ENCODE results near the gene PLSCR5.

Gene PLSCR5

DNA sequence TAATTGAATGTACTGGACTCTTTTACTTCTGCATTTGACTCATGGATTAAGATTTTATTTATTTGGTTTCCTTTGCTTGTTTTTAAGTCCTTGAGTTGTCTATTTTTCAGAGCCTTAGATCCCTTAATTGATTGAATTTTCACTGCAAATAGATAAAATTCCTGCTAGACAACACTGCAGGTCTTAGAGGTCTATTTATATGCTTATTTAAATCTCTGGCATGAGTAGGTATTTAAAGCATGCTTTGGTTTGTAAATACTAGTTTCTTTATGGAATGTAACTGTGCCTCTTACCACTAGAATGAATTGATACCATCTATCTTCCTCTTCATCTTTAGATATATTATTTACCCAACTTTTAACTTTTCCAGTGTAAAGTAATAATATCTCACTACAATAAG is 20.0 kb downstream of the PLSCR5 start:
- DNase-seq = no peak

DNA sequence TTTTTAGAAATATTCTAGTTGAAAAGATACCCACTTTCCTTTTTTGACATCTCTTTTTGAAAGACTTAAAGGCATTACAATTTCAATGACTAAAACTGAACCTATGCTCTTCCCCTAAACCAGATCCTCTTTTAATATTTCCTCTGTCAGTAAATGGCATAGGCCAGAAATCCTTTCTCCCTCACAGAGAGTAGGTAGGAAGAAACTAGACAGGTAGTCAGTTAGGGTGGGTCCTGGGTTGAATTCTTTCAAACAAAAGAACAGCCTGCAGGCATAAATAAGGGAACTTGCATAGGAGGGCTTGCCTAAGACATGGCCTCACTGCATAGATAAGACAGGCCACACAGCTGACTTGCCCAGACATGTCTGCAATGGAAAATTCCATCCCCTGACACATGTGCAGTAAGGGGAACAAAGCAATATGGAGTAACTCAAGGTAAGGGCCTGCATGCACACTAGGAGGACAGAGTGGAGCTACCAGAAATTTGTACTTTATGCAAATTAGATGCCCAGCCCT is 23.1 kb downstream of the PLSCR5 start:
- DNase-seq = no peak

DNA sequence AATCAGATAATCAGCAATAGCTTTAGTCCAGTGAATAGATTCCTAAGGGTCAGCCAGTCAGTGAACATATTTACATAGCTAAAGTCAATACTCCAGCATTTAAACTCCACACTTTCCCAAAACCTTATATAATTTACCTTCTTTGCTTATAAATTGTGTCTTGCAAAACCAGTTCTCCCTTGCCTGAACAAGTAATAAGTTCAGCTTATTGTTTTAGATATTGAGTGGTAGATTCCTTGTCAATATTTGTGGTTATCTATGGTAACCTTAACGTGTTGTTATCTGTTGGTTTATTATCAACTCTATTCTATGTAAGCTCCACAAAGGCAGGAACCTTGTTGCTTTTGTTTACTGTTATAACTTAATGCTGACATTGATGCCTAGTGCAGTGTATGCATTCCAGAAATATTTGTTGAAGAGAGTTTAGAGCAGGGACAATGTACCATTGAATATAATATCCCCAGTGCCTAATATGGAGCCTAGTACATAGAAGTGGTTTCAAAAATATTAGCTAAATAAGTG is 24.0 kb downstream of the PLSCR5 start:
- no peak for DNase-seq

DNA sequence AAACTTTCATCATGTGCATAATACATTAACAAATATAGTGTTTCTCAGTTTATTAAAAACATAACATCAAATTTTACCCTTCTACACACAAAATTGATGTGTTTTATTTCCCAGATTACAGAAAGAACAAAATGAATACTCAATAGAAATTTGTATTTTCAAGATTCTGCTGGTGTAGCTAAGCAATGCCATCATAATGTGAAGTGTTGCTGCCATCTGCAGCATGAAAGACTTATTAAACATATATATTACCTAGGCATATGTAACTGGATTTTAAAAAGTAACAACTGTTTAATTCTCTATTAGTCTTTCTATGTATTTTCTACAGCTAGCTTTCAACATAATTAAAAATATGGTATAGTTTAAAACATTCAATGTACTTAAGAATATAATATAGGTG is 27.5 kb downstream of the PLSCR5 start:
- DNase-seq = peak; percentile 63

DNA sequence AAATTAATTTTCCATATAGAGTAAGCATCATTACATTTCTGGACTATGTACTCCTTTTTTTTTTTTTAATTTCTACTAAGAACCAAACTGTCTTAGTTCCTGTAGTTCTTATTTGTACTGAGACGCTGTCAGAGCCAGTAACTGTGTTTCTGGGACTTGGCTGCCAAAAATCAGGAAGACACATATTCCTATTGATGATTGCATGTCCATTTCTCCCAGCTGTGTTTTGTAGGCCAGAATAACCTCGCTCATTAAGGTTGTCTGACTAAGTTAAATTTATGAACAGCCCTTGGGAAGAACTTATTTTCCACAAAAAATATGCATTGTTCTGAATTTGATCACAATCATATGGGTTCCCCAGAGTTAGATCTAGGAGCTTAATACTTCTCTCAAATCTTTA is 29.5 kb downstream of the PLSCR5 start:
- no peak for DNase-seq

DNA sequence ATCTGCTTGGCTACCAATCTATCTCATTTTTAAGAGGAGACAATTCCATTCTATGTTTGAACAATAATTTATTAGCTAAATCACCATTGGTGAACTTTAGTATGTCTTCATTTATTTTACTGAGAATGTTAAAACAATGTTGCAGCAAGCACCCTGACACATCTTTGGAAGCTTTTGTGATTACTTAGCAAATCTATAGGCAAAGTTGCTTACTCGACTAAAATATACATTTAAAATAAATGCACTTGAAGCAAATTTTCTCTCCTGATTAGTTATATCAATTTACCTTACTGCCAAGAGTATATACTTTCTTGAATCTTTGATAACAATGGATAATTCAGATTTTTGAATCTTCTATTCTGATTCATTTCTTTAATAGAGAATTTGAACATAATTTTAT is 31.0 kb downstream of the PLSCR5 start:
- no peak for DNase-seq

DNA sequence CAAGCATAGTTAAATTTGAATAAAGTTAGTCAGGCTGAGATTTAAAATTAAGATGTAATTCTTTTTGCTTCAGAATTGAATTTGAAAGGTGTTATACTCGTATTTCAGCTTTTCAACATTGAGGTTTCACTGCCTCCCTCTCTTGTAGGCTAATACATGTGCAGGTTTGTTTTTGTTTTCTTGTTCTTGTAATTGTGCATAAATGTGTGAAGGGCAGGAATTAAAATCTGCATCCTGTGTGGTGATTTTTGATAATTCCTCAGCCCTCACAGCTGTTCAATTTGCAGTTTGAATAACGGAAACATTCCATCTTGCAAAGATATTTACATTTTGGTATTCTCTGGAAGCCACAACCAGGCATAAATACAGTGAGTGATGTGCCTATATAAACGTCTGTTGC is 35.8 kb downstream of the PLSCR5 start:
- no peak for DNase-seq

DNA sequence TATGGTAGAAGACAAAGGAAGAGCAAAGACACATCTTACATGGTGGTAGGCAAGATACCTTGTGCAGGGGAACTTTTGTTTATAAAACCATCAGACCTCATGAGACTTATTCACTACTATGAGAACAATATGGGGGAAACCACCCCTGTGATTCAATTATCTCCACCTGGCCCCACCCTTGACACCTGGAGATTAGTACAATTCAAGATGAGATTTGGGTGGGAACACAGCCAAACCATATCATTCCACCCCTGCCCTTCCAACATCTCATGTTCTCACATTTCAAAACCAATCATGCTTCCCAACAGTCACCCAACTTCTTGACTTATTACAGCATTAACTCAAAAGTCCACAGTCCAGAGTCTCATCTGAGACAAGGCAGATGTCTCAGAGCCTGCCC is 39.0 kb downstream of the PLSCR5 start:
- no peak for DNase-seq

DNA sequence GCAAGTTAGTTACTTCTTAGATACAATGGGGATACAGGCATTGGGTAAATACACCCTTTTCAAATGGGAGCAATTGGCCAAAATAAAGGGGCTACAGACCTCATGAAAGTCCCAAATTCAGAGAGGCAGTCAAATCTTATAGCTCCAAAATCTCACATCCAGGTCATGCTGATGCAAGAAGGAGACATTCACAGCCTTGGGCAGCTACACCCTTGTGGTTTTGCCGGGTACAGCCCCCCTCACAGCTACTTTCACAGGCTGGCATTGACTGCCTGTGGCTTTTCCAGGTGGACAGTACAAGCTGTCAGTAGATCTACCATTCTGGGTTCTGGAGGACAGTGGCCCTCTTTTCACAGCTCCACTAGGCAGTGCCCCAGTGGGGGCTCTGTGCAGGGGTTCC is 43.3 kb downstream of the PLSCR5 start:
- DNase-seq = peak; percentile 33

DNA sequence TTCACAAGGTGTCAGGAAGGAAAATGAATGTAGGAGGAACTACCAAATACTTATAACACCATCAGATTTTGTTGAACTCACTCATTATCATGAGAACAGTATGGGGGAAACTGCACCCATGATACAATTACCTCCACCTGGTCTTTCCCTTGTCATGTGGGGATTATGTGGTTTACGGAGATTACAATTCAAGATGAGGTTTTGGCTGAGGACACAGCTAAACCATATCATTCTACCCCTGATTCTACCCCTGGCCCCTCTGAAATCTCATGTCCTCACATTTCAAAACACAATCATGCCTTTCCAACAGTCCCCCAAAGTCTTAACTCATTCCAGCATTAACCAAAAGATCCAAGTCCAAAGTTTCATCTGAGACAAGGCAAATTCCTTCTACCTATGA is 43.7 kb downstream of the PLSCR5 start:
- no peak for DNase-seq

DNA sequence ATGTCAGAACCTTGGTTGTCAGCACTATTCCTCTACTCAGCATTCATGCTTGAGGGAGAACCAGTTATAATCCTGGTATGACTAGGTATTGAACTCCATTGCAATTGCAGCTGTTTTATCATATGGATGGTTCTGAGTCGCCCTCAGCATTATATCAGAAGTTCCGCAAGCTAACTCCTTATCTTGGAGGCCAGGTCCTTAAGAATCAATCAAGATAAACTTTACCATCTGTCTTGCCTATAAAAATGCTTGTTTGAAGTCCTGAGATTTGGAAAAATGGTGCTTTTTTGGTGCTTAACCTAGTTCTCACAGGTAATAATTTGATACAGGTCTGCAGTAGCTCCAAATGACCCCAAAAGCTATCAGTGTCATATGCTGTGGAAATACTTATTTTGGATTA is 44.5 kb downstream of the PLSCR5 start:
- no peak for DNase-seq

DNA sequence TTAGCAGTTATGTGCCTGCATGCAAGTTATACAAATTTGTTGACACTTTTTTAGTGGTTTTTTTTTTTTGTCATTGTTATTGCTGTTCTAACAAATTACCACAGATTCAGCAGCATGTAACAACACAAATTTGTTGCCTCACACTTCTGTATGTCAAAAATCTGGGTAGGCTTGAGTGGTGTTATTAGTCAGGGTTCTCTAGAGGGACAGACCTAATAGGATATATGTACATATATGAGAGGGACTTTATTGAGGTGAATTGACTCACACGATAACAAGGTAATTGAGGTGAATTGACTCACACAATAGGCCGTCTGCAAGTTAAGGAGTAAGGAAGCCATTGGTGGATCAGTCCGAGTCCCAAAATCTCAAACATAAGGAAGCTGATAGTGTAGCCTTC is 45.8 kb downstream of the PLSCR5 start:
- DNase-seq = no peak

DNA sequence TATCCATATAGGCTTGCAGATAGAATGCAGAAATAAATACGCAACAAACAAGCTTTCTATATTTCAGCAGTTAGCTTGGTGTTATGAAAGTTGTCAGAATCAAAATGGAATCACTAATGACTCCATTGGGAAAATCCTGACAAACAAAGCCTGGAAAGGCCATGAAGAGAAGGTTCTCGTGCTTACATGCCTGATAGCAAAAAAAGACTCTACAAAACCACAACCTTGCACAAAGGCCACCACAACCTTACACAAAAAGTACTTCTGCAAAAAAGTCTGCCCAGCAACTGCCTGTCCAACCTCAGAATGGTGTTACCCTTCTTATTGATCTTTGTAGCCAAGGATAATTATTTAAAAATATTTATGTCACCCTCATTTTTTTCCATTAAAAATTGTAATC is 46.4 kb downstream of the PLSCR5 start:
- no peak for DNase-seq

DNA sequence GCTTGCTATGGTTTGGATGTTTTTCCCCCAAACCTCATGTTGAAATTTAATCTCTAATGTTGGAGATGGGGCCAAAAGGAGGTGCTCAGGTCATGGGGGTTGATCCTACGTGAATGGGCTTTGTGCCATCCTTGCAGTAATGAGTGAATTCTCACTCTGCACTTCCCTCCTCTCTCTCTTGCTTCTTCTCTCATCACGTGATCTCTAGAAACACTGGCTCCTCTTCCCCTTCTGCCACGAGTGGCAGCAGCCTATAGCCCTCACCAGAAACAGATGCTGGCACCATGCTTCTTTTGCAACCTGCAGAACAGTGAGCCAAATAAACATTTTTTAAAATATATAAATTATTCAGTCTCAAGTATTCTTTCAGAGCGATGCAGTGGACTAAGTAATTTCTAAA is 47.4 kb downstream of the PLSCR5 start:
- no peak for DNase-seq

DNA sequence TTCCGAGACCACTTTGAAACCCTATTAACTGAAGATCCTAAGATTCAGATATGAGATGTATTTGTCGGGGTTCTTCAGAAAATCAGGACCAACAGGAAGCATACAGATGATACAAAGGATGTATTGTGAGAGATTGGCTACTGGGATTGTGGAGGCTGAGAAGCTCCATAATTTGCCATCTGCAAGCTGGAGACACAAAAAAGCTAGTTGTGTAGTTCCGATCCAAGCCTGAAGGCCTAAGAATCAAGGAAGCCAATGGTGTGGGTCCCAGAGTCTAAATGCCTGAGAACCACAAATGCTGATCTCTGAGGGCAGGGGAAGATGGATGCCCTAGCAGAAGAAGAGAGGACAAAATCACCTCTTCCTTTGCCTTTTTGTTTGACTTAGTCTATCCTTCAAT is 49.8 kb downstream of the PLSCR5 start:
- no peak for DNase-seq

DNA sequence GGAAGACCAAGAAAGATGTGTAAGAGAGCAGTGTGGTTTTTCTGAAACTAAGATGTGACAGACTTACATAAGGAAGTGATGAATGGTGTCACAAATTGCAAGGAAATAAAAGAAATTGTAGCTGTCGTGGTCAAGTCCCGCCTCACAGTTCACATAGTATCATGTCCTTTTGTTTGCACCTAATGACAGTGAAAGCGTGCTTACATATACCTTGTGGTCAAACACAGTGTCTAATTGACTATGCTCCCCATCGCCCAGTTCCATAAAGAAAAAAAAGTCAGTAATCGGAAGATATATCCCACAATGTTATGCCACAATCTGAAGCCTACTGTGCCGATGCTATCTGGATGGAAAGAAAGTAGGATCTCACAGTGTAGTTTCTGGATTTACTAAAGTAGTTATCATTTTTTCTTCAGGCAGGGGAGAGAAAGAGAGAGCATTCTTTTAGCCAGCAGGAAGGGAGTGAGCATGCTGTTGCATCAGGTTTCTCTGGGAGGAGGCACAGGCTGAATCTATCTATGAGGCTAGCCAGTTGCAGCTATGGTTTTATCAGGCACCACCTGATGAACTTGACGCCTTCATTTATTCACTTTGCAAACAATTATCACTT is 50.9 kb downstream of the PLSCR5 start:
- peak; percentile 42 for DNase-seq

DNA sequence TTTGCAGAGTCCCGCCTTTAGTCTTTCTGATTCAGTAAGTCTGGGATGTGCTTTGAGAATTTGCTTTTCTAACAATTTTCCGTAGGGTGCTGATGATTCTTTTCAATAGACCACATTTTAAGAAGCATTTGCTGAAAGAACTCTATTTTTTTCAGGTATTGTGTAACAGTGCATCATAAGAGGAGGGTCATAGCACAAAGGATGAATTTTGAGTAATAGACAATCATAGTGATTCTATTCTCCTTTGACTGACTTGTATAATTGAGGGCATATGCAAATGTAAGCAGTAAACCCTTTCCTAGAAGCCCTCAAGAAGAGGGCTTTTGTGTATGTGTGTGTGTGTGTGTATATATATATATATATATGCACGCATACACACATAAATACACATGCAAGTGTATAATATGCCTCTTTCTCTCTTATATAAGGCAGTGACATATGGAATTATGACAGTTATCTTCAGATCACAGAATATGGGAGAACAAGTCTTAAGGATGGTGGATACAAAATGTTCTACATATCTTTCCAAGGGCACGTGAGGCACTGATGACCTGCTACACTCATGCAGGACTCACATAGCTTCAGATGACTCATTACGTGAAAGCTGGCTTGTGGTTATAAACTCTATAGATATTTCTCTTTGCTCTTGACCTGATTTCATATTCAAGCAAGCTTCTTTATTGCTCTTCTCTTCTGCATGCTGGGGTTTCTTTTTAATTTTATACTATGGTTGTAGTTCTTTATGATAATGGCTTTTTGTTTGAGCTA is 54.2 kb downstream of the PLSCR5 start:
- peak; percentile 84 for DNase-seq

DNA sequence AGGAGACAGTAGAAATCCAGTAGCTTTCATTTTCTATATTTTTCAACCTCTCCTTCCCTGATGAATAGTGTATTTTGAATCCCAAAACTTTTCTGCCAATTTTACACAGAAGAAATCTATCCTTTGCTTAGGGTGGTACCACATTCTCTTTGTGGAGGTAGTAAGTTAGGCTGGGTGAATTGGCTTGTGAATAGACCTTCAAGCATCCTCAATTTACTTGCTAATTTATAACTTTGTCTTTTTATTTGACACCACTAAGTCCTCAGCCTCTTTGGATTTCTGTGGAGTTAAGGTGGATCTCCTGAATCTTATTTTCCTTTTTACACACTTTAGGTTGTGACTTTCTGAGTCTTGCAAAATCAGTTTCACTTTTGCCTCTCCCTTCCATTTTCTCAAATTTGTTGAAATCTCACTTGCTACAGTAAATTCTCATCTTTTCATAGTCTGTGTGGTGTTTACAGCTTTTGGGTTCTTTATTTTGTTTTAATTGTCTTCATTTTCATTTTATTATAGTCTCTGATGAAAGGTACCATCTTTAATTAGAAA is 55.0 kb downstream of the PLSCR5 start:
- DNase-seq = no peak

DNA sequence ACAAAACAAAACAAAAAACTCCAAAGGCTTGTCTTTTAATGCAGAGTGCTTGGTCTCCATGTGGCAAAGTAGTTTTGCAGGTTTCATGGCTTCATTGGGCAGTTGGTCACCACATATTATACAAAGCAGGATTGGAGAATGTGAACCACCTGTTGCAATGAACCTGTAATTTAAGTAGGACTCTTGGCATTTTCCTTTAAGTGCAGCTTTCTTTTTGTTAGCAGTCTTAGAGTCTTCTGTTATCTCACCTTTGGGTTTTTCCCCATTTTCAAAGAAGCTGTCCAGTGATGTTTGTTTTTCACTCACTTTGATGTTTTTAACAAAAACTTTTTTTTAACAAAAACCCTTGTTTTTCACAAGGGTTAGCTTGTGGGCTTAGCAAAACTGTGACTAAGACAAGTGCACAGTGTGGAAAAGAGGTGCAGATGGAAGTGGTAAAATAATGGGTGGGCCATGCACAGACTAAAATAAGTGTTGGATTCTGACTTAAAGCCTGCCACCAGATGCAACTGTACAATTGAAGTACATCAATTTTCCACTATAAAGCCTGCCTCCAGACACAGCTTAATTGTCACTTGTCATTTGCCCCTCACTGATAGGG is 57.8 kb downstream of the PLSCR5 start:
- DNase-seq = no peak

DNA sequence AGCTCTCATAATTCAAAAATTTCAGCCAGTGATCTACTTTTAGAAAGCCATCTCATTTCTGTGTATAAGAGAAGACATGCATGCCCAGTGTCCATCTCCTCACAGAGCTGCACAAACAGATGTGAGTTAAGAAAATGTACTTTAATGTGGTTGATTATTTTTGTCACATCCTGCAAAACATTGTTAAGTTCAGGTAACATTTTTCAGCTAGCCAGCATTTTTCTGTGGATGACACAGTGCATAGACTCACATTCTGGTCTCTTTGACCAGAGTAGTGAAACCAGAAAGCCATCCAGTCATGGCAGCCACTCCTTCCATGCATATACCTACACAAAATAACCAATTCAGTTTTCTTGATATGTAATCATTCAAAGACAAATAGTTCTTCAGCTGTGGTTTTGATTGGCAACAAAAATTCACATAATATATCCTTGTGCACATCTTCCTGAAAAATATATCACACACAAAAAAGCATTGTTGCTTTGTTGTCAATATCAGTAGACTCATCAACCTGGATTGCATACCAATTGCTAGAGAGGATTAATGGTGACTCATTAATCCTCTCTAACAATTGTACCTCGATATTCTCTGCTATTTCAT is 58.7 kb downstream of the PLSCR5 start:
- no peak for DNase-seq

DNA sequence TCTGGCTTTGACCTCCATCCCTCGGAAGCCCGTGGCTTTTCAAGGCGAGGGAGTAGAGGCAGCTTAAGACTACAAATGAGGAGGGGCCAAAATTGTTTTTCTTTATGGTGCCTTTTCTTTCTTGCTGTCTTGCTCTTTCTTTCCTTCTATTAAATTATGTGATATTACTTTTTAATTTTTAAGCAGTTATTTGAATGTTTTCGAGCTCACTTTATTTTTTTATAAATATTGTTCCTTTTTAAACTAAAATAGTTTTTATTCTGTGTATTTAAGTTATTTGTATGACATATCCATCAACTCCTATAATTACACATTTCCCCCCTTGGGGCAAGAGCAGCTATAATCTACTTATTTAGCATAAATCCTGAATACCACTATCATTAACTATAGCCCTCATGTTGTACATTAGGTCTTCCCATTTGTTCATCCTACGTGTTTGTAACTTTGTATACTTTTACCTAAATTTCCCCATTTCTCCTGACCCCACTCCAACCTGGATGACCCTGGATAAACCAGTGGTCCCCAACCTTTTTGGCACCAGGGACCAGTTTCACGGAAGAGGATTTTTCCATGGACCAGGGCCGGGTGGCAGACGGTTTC is 60.1 kb downstream of the PLSCR5 start:
- no peak for DNase-seq

Data from fibroblast of skin of scalp (primary cell).